T-helper 9 cell (primary cell): Measurements from ENCODE around the gene SEC23B.
"Not testable (repeated sequence)": the region's sequence is repeated elsewhere in the genome, so short reads cannot be mapped to it uniquely, and the experiment has no call there.

Source experiments
- DNase-seq: peaks from one replicate; pipeline ENCODE4 v3.0.0-alpha.2; 2020
- total RNA-seq, 2 donors: gene quantifications; one replicate each; lab custom pipeline; 2026; lab: John Stamatoyannopoulos, UW

The SEC23B gene
- 48.5 to 74.4 reads per million in 2 donors for total RNA-seq

- peak; percentile 95 for DNase-seq
These were observed at the start of gene SEC23B for GRCh38 chr20:18507218-18508191. Gene SEC23B, plus strand, starts transcription at chr20:18507940. Its CDS starts 2,896 bp downstream, at chr20:18510836.

- DNase-seq = no peak
These were observed 42.1 kb upstream of the SEC23B start for GRCh38 chr20:18465536-18466200.

DNA sequence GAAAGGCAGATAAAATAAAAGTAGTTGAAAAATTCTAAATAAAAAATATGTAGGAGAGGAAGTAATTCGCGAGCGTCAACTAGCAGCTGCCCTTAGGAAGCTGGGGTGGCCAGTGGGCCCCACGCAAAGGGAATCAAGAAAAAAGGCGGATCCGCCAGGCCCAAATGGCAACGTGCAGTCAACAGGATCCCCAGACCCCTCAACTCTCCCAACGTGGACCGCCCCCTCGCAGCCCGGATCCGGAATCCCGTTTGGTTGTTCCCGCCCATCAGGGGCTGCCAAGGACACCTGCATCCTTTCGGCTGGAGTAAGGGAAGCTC is 41.2 kb upstream of the SEC23B start:
- no peak for DNase-seq

GRCh38 chr20:18466894-18467730 is 40.6 kb upstream of the SEC23B start, which contains the start of the genes DZANK1 and POLR3F:
Gene DZANK1, minus strand, starts transcription at chr20:18467030. Its CDS starts 1,672 bp downstream, at chr20:18465358.
Gene POLR3F, plus strand, starts transcription at chr20:18467390. Its CDS starts 117 bp downstream, at chr20:18467507.
- DNase-seq = peak; percentile 87

- DNase-seq = no peak
These were observed 30.5 kb upstream of the SEC23B start for GRCh38 chr20:18477218-18477617.

- DNase-seq = no peak
These were observed 29.9 kb upstream of the SEC23B start for GRCh38 chr20:18477821-18478220.

DNA sequence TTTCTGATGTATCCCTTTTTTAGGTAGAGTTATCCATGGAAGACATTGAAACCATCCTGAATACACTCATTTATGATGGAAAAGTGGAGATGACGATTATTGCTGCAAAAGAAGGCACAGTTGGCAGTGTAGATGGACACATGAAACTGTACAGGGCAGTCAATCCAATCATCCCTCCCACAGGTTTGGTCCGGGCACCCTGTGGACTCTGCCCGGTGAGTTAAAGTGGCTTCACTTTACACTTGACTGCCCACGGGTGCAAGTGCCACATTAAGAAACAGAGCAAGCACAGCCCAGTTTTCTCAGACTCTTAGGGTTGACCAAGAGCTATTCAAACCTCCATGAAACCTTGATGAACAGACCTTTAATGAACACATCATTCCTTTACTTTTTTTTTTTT is 26.1 kb upstream of the SEC23B start:
- no peak for DNase-seq

- no peak for DNase-seq
These were observed 19.4 kb upstream of the SEC23B start for GRCh38 chr20:18488301-18488700.

DNA sequence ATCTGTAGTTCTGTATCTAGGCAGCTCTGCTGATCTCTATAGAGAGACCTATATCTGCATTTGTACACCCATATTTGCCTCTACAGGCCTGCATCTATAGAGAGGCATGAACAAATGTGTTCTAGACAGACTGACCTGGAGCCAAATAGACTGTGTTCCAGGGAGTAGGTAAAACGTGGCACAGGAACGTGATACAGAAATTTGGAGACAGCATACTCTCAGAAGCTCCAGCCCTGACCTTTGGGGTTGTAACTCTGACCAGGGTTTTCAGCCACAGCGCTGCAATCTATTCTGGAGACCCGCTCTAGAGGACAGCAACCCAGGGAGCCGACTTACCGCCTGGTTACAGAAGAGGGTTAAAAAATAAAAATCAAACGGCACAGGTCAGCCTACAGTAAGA is 11.7 kb upstream of the SEC23B start:
- DNase-seq = no peak

DNA sequence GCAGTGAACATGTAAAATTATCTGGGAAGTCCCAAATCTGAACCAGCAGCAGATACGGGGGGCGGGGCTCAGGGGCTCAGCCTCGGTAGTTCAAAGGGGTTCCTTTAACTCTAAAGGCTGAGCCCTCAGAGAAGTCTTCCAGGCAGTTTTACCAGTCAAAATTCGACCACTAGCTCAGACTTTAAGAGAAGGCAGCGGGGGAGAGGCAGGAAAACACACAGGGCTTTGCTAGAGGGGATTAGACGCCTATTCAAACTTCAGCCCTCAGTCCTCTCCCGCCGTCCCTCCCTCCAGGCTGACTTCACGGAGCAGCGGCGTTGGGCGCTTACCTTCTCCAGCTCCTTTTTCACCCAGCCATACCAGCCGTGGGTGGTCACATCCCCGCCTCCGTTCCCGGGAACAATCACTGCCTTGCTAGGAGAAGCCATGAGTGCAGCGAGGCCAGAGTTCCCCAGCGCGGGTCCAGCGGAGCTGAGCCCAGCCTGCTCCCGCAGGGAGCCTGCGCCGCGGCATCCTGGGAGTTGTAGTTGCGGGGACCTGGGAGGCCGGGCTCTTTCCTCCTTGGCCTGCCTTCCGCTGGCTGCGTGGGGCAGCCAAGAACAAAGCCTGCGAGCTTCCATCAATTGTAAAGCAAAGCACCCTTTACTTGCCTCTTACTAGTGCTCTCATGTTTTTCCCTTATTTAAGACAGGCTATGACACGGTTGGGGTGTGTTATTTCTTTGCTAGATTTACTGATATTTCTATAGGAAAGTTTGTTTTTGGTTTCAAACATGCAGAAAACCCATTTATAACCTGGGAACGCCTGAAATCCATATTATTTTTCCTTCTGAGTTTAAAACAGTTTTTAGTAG is 10.8 kb upstream of the SEC23B start, which contains the start of gene RBBP9:
TSS of gene RBBP9 (minus strand) at position 486 of the 853 bp plus-strand sequence. CDS start at position 428, 58 bp downstream.
- peak; percentile 56 for DNase-seq

GRCh38 chr20:18497603-18498002 is 10.1 kb upstream of the SEC23B start:
- DNase-seq = no peak

GRCh38 chr20:18501672-18502071 is 6.1 kb upstream of the SEC23B start:
- not testable (repeated sequence) for DNase-seq

- DNase-seq = no peak
These were observed 3.2 kb upstream of the SEC23B start for GRCh38 chr20:18504479-18505060.

- DNase-seq = no peak
These were observed 996 bp upstream of the SEC23B start for GRCh38 chr20:18506744-18507143.

DNA sequence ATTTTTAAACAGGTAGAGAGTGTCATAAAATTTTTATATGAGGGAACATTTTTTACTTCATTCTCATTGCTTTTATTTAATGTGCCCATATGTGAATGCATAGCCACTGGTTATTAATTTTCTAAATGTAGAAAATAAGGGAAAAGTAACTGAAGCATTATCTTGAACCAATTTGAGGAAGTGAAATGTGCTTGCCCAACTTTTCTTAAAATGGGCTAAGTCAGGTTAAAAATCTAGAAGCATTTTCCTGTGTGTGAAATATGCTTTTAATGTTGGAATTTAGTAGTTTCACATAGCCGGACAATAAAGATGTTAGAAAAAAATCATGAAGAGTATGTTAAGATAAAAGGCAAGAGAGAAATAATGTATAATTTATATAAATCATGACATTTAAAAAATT is 3.8 kb downstream of the SEC23B start:
- DNase-seq = no peak

DNA sequence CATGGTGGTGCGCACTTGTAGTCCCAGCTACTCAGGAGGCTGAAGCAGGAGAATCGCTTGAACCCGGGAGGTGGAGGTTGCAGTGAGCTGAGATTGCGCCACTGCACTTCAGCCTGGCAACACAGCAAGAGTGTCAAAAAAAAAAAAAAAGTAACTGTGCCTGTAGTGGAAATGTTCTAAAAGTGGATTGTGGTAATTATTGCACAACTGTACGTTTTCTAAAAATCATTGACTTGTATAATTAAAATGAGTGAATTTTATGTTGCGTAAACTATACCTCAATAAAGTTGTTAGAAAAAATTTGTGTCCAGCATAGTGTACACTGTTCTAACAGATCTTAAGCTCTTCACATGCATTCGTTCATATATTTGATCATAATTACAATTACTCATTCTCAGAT is 5.5 kb downstream of the SEC23B start:
- no peak for DNase-seq

DNA sequence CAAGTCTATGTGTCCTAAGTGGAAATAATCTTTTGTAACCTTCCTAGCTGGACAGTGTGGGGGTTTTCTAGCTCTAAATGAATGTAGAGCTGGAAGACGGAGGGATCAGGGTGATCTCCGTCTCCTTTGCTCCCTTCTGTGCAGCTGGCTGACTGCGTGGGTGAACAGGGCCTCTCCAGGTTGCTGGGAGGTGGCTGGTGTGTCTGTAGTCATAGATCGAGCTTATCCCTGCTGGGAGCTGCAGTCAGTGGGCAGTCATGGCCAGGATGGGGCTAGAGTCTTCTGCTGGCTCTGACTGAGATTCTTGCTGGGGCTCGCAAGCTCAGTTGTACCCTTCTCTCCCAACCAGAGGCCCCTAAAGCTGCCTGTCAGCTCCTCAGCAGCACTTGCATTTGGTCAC is 6.4 kb downstream of the SEC23B start:
- DNase-seq = no peak

- no peak for DNase-seq
These were observed 8.2 kb downstream of the SEC23B start for GRCh38 chr20:18515973-18516372.

GRCh38 chr20:18522066-18522465 is 14.3 kb downstream of the SEC23B start:
- not testable (repeated sequence) for DNase-seq

DNA sequence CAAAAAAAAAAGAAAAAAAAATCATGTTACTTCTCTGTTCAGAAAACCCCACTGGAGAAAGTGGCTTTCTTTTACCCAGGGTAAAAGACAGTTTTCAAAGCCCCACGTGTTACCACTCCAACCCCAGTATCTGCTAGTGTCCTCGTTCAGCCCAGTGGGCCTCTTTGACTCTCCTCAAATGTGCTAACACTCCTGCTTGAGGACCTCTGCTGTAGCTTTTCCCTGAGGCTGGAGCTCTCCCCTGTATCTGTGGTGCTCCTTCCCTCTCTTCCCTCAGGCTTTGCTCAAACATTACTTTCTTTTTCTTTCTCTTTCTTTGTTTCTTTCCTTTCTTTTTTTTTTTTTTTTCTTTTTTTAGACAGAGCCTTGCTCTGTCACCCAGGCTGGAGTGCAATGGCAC is 15.3 kb downstream of the SEC23B start:
- no peak for DNase-seq

- DNase-seq = no peak
These were observed 16.9 kb downstream of the SEC23B start for GRCh38 chr20:18524646-18525045.
